GM19324 (cell line): ENCODE results near the gene ANKRA2.
A peak's percentile ranks its signal among the peaks of the same experiment; 100 is the strongest.

Experiments
- ATAC-seq: cut with Tn5 transposase; IDR thresholded peaks from one replicate; pipeline ENCODE4 v1.9.1; 2021; ENCODE audit warnings: mild to moderate bottlenecking, moderate library complexity; ENCODE audit not compliant: unreplicated experiment, low FRiP score

The ANKRA2 gene, protein sequence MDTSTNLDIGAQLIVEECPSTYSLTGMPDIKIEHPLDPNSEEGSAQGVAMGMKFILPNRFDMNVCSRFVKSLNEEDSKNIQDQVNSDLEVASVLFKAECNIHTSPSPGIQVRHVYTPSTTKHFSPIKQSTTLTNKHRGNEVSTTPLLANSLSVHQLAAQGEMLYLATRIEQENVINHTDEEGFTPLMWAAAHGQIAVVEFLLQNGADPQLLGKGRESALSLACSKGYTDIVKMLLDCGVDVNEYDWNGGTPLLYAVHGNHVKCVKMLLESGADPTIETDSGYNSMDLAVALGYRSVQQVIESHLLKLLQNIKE

GRCh38 chr5:73565139-73565968 lies at the start of gene ANKRA2, which contains the start of gene UTP15:
Gene ANKRA2 (minus strand): TSS chr5:73565639. CDS start chr5:73562881, 2,758 bp downstream.
Gene UTP15 (plus strand): TSS chr5:73565743. CDS start chr5:73567345, 1,602 bp downstream.
- peak; percentile 97 for ATAC-seq

DNA sequence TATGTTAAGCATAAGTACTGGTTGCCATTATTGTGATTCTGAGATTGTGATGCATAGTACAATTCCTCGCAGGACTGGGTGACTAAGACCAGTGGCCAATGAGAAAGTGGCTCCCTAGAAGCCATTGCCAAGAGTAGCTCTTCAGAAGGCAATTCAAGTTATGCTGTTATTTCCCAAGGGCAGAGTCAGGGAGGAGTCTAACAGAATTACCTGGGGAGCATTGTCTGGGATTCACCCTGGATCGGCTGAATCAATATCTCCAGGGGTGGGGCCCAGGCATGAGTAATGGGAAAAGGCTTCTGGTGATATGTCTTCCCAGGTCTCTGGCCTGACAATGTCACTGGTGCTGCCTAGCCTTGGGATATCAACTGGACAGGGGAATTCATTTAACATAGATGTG lies 49.6 kb upstream of the ANKRA2 start:
- no peak for ATAC-seq

- ATAC-seq, result no peak
Observed at GRCh38 chr5:73612799-73613198, 47.4 kb upstream of the ANKRA2 start.

- no peak for ATAC-seq
Observed at GRCh38 chr5:73607228-73607627, 41.8 kb upstream of the ANKRA2 start.

GRCh38 chr5:73606206-73606753 lies 40.8 kb upstream of the ANKRA2 start:
- no peak for ATAC-seq

- no peak for ATAC-seq
Observed at GRCh38 chr5:73605223-73606087, 40.0 kb upstream of the ANKRA2 start.

- no peak for ATAC-seq
Observed at GRCh38 chr5:73603998-73604397, 38.6 kb upstream of the ANKRA2 start.

- ATAC-seq, result no peak
Observed at GRCh38 chr5:73599380-73599779, 33.9 kb upstream of the ANKRA2 start.

DNA sequence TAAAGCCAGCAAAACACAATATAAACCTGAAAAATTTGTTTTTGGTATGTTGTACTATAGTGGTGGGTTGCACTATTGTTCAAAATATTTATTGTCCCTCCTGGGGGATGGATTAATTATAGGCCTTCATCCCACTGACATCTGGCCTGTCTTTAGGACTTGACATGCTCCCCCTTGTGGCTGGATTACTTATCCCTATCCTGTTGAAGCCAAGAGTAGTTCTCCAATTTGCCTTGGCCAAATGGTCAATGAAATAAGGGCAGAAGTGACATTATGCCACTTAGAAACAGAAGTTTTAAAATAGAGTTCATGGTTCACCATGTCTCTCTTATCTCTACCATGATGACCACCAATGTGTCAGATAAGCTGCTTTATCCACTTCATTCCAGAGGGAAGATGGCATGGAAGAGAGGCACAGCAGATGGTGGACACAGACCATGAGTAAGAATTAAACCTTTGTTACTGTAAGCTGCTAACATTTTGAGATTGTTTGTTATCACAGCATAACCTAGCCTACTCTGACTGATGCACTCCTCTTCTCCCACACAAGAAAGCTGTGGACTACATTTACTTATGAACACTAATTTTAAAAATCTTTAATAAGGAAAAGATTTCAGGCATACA lies 31.4 kb upstream of the ANKRA2 start:
- ATAC-seq, result no peak

DNA sequence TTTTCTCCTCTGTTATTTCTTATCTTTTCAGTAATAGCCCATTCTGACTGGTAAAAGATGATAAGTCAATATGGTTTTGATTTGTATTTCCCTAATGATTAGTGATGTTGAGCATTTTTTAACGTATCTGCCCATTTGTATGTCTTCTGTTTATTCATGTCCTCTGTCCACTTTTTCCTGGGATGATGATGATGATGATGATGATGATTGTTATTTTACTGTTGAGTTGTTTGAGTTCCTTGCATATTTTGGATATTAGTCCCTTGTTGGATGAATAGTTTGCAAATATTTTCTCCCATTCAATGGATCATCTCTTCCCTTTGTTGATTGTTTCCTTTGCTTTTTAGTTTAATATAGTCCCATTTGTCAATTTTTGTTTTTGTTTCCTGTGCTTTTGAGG lies 27.1 kb upstream of the ANKRA2 start:
- ATAC-seq, result no peak

DNA sequence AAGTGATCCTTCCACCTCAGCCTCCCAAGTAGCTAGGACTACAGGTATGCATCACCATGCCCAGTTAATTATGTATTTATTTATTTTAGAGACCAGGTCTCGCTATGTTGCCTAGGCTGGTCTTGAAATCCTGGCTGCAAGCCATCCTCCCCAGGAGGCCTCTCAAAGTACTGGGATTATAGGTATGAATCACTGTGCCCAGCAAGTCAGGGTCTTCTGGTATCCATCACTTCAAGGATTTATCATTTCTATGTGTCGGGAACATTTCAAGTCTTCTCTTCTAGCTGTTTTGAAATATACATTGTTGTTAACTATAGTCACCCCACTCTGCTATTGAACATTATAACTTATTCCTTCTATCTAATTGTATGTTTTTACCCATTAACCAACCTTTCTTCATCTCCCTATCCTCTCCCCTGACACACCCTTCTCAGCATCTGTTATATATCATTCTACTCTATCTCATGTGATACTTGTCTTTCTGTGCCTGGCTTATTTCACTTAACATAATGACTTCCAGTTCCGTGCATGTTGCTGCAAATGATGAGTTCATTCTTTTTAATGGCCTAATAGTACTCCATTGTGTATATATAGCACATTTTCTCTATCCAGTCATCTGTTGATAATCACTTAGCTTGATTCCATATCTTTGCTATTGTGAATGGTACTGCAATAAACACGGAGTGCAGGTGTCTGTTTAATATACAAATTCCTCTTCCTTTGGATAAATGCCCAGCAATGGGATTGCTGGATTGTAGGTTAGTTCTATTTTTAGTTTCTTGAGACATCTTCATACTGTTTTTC lies 26.5 kb upstream of the ANKRA2 start:
- ATAC-seq, result no peak

DNA sequence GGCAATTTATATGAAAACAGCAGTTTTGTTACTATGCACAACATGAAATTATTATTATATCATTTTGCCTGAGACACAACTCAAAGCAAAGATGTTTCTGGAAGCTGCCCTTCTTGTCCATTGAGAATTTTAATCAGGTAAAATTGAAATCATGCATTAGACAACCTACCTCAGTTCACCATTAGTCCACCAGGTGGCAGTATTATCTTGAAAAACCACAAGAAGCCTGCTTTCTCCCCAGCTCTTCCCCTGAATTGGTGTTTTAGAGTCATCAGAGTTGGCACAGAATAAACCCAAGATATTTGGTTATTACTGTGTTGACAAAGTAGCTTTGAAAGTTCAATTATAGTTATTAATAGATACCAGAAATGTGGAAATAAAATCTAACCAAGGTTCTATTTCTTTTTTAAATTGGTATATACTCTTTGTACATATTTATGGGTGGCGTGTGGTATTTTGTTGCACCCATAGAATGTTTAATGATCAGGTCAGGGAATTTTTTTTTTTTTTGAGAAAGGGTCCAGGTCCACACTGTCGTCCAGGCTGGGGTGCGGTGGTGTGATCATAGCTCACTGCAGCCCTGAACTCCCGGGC lies 25.8 kb upstream of the ANKRA2 start:
- no peak for ATAC-seq

- ATAC-seq, result peak; percentile 74
Observed at GRCh38 chr5:73587923-73588322, 22.5 kb upstream of the ANKRA2 start.

DNA sequence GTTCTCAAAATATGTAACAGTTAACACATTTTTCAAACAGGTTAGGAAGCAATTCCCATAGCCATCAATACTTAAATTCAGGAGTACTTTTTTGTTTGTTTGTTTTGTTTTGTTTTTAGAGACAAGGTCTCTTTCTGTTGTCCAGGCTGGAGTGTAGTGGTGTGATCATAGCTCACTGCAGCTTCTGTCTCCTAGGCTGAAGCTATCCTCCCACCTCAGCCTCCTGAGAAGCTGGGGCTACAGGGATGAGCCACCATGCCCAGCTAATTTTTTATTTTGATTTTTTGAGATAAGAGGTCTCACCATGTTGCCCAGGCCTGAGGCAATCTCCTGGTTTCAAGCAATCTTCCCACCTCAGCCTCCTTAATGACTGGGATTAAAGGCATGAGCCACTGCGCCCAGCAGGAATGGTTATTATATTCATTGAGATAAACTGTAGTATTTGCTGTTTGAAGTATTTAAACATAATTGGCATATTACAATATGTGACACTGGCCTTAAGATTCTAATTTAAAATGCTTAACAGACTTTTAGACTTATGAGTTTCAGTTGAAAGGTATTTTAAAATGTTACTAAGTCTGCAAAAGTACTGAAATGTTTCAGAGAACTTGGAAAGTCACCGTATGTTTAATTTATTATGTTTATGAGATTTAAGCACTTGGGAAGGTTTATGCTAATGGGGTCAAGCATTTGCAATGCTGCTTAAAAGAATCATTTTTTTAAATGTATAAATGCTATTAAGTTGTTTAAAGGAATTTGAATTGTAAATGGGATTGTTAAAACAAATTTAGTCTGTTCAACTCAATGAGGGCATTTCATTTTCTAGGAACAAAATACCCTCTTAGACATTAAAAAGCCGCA lies 17.1 kb upstream of the ANKRA2 start:
- no peak for ATAC-seq

DNA sequence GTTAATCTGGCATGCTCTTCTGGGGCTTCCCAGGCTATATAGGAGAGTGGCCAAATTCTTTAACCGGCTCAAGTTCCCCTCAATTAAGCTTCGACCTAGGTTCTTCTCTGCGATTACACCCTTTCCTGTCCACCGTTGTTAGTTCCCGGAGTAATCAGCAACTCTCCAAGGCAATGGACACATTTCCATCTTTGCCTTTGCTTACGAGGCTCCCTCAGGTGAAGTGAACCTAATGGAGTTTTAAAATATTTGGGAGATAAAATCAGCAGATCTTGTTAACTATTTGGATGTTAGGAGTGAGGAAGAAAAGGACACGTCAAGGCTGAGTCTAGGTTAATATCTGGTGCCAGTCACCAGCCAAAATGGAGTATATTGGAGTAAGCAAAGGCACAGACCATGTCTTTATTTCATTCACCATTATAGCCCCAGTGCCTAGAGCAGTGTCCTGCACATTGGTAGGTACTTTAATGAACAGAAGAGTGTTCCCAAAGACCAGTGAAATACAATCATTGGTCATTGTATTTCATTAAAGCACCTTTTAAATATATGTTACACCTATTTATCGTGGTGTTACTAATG lies 619 bp upstream of the ANKRA2 start:
- no peak for ATAC-seq

GRCh38 chr5:73564675-73565074 lies 764 bp downstream of the ANKRA2 start:
- no peak for ATAC-seq

DNA sequence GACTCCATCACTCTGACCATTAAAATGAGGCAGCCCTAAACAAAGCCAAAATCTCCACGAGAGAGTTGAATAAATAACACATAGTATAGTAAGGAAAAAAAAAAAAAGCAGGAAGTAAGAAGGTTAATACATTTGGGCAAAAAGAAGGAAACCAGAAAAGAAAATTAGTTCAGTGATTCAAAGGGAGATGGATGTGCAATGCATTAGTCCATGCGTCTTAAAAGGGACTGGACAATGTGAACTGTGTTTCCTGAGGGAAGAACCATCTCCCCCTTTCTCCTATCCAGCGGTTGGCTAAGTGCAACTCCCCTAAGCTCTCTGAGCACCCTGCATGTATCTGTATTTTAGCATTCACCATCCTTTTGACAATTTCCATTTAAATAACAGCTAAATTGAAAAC lies 1.4 kb downstream of the ANKRA2 start:
- no peak for ATAC-seq

- no peak for ATAC-seq
Observed at GRCh38 chr5:73558950-73559349, 6.5 kb downstream of the ANKRA2 start.
